NCI-H774 (cell line): Measurements from ENCODE around the gene MAP3K7.

Experiments
- DNase-seq: peaks from one replicate; lab custom pipeline; 2025; lab: John Stamatoyannopoulos, UW

The MAP3K7 gene

GRCh38 chr6:90530882-90531281 is 56.0 kb downstream of the MAP3K7 start:
- no peak for DNase-seq

DNA sequence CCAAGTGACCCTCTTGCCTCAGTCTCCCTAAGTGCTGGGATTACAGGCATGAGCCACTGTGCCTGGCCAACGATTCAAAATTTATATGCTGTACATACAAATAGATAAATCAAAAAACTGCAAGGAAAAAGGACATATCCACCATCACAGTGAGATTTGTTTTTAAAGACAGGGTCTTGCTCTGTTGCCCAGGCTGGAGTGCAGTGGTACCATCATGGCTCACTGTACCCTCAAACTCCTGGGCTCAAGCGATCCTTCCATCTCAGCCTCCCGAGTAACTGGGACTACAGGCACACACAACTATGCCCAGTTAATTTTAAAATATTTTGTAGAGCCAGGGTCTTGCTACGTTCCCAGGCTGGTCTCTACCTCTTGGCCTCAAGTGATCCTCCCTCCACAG is 61.5 kb downstream of the MAP3K7 start:
- no peak for DNase-seq

DNA sequence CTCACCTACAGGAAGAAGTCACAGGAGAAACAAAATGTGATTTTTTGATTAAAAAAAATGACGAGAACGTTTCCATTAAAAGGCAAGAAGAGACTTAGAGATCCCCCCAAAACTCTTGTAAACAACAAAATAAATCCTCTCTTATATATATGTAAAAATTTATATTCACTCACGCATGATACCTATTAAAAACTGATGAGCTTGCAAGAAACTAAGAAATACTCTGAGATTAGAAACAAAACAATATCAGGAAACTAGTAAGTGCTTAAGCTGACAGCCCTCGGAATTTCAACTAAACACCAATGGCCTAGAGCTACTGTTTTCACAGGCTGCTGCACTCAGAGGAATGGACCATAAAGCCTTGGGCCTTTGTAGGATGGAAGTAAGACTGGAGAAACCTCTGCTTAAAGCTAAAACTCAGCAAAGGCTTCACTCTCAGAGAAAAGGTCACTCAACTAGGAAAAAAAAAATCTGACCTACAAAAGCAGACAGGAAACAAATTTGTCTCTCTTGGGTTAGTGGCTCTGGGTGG is 63.0 kb downstream of the MAP3K7 start:
- no peak for DNase-seq

GRCh38 chr6:90521955-90522354 is 64.9 kb downstream of the MAP3K7 start:
- no peak for DNase-seq

GRCh38 chr6:90516074-90516660 is 70.7 kb downstream of the MAP3K7 start:
- DNase-seq, result no peak

DNA sequence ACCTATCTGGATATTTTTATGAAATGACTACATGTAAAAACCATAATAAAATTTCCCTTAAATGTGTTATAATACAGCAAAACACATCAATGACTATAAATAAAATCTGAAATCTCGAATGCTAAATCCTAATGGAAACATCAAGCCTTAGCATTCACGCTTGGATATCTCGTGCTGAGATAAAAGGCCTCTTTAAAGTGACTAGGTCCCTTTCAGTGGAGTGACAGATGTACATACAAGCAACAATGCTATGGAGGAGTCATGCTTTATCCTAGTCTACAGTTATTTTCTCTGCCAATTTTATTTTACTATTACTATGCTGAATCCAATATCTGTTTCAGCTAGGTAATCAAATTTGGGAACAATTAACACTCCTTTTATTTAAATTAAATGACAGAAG is 72.4 kb downstream of the MAP3K7 start:
- no peak for DNase-seq

DNA sequence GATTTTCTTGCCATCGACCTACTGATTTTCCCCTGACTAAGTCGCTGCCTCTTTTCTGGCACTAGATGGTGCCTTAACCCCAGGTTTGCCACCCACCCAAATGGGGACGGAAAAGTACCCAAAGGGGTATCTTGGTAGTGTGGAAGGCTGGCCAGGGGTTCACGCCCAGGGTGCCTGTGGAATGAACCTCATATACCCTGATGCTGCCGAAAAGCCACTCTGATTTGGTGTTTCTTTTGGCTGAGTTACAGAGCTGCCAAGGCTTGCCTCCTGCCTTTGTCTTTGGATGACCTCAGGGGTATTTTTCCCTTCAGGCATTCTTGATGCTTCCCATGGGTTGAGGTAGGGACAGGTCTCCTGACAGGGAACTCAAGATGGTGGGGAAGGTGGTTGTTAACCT is 78.1 kb downstream of the MAP3K7 start:
- no peak for DNase-seq

DNA sequence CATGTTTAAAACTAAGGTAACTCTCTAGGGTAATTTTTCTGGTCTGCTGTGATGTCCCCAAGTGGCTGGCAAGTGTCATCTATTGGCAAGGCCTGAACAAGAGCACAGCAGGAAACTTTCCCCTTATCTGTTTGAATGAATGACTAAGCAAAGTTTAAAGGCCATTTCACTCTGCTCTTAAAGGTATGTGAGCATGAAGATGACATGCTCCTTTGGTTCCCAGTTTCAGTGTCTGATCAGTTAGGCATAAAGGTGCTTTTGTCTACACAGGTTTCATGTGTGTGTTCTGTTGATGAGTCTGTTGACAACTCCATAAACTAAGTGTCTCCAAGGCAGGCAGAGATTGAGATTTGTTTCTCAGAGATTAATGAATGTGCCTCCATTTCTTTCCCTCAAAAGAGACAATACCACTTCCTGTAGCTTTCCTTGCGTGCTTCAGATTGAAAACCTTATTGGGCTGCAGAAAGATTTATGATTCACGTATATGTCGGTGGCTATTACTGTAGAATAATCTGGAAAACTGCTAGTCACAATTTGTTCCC is 83.9 kb downstream of the MAP3K7 start:
- DNase-seq, result no peak

- no peak for DNase-seq
Measured at GRCh38 chr6:90502381-90502780, 84.5 kb downstream of the MAP3K7 start.

- no peak for DNase-seq
Measured at GRCh38 chr6:90500458-90500857, 86.4 kb downstream of the MAP3K7 start.

DNA sequence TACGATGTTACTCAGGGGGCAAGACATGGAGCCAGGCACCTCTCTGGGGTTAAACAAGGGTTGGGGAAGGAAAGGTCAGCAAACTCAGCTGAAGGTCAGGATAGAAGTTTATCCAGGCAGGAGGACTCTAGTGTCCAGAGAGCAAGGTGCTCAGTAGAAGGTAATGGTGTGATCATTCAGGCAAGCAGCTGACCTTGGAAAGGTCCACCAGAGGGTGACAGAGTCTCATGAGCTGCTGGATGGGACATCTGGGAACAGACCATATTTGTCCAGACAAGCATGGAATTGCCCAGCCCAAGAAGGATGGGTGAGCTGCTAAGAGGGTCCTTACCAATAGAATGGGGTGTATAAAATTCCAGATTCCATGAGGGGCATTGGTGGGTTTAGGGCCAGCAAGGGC is 89.5 kb downstream of the MAP3K7 start:
- no peak for DNase-seq

DNA sequence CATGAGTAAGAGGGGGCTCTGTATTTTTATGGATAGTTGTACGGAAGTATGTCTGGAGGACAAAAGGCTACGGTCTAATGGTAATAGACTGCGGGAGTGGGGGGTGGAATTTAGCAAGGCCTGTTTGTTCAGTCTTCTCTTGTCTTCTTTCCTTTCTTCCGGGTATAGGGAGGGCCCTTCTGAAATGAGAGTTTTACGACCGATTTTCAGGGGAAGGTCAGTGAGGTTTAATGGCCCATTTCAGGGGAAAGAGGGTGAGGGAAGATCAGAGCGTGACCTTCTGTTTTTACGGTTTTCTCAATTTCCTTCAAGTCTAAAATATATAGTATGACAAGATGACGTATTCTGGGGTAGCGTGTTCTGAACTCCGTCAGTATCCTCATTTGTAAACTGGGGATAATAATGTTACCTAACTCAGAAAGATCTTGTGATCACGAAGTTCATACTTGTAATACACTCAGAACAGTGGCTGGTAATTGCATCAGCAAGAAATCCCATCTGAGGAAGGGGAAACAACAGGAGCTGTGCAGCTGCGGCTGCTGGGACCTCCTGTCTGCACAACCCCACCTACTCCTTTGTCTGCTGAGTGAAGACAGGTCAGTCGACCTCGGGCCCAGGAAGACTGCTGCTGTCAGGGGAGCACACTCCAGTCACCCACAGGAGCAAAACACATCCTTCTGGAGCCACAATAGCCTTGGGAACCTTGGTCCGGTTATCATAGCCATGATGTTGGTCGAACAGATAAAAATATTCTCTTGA is 90.4 kb downstream of the MAP3K7 start:
- DNase-seq, result no peak

DNA sequence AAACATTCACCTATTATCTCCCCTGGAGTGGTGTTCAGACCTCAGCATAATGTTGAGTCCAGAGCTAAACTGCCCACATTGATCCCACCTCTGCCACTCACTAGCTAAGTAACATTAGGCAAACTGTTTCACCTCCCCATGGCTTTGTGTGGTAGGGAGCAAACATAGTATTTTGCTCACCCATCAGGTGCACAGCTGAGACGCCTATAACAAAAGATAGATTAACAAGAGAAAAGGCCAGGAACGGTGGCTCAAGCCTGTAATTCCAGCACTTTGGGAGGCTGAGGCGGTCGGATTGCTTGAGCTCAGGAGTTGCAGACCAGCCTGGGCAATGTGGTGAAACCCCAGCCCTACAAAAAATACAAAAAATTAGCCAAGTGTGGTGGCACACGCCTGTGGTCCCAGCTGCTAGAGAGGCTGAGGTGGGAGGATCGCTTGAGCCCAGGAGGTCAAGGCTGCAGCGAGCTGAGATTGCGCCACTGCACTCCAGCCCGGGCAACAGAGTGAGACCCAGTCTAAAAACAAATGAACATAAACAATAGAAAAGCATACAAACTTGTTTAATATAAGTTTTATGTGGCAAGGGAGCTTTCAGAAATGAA is 91.6 kb downstream of the MAP3K7 start:
- DNase-seq, result no peak

DNA sequence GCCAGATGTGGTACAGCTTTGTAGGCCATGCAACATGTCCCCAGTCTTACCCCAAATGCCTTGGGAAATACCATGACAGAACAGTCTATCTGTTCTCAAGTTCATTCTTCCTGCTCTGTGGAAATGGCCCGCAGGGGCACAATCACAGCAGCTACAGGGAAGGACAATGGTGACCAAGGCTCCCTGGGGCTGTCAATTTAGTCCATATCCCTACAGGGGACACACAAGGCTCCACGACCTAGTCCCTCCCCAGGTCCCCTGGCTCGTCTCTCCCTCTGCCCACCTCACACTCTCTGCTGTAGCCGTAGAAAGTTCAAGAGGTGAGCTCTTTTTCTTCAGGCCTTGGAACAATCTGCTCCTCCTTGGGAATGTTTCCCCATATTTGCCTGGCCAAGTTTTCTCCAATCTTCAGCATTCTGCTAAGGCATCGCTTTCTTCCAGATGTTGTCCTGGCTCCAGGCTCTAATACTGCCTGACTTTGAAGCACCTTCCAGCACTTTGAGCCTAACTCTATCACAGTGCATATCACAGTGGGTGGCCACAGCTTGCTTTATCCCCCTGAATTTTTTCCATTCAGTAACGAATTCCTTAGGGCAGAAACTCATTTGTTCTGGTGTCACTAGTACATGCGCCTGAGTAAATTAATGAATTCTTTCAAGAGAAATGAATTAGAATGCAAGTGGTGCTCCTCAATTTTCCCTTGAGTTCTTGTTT is 92.6 kb downstream of the MAP3K7 start:
- DNase-seq, result no peak

- no peak for DNase-seq
Measured at GRCh38 chr6:90493332-90493731, 93.5 kb downstream of the MAP3K7 start.

DNA sequence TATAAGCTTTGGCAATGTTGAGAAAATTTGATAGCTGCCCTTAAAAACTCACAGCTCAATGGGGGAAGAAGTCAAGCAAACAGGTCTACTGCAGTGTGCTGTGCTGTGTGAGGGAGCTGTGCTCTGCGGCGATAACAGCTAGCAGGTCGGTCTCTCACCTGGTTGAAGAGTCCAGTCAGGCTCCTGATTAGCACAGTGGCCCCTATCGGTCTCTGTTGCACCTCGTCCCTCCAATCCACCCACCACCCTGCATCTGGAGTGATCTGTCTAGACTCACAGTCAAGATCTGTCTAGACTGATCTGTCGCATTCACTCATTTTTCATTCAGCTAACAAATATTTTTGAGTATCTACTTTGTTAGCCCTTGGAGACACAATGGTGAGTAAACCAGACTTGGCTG is 94.1 kb downstream of the MAP3K7 start:
- no peak for DNase-seq

GRCh38 chr6:90492369-90492768 is 94.5 kb downstream of the MAP3K7 start:
- no peak for DNase-seq

DNA sequence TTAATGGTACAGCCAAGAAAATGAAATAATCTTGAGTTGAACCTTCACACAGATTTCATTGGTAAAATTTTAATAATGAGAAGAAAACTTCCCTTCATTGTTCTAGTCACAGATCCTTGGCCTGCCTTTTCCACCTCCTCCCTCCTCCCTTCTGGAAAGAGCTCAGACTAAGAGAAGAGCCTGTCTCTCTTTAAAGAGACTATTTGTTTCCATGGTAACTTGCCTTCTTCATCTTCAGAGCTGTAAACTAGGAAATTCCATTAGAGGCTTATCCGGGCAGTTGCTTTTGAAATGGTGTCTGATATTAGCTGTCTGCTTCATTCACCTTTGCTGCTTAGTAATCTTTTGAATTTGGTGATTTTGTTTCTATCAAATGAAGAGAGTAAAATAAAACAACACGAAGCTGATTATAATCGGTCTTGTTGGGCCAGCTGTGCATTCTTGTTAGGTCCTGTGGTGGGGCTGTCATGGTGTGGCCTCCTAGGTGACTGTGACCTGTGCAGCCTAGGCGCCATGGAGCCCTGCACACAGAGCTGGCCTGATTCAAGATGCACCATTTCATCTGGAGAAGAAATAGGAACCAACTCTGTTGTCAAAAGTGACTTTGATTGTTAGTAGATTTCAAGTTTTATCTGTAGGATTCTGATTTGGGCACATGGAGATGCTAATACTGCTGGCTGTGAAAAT is 96.7 kb downstream of the MAP3K7 start:
- DNase-seq, result no peak

DNA sequence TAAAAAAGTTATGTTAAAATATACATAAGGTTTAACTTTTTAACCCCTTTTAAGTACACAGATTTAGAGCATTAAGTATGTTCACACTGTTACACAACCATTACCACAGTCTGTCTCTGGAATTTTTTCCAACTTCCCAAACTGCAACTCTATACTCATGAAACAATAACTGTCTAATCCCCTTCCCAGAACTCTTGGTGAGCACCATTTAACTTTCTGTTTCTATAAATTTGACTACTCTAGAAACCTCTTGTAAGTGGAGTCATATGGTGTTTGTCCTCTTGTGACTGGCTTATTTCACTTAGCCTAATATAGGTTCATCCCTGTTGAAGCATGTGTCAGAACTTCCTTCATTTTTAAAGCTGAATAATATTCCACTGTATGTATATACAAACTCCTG is 98.1 kb downstream of the MAP3K7 start:
- DNase-seq, result no peak

- DNase-seq, result no peak
Measured at GRCh38 chr6:90485635-90486277, 101.1 kb downstream of the MAP3K7 start.

- DNase-seq, result no peak
Measured at GRCh38 chr6:90484903-90485302, 102.0 kb downstream of the MAP3K7 start.
